AG04449 (cell line): ENCODE measurements around the gene GDF10.
A peak's percentile ranks its signal among the peaks of the same experiment; 100 is the strongest.

Source experiments
- CTCF ChIA-PET: fragments of 350-600 bp; formaldehyde crosslinking; extraction: SDS; loops from one replicate; lab custom pipeline; 2021; ENCODE audit warnings: antibody characterized with exemption; lab: Yijun Ruan, JAX
- POLR2A ChIA-PET: fragments of 400-600, 350-600 bp; formaldehyde crosslinking; extraction: SDS; loops from one replicate; lab custom pipeline; 2020; ENCODE audit warnings: antibody characterized with exemption, inconsistent platforms; lab: Yijun Ruan, JAX
- DNase-seq: peaks from one replicate; pipeline ENCODE4 v3.0.0-alpha.2; 2010; ENCODE audit warnings: low read depth, low spot score
- H3K4me3 ChIP-seq: 2 replicates; pipeline ENCODE4 v1.5.1; 2011; ENCODE audit warnings: low read depth, mild to moderate bottlenecking, control low read depth, low read length
- TF ChIP-seq, protein P1 (sequence below): IDR thresholded peaks from one replicate; pipeline ENCODE4 v1.5.1; 2011; ENCODE audit warnings: mild to moderate bottlenecking, moderate library complexity, low read length, control low read depth, inconsistent platforms; ENCODE audit not compliant: insufficient read depth; ENCODE audit errors: missing control alignments

Gene GDF10

DNA sequence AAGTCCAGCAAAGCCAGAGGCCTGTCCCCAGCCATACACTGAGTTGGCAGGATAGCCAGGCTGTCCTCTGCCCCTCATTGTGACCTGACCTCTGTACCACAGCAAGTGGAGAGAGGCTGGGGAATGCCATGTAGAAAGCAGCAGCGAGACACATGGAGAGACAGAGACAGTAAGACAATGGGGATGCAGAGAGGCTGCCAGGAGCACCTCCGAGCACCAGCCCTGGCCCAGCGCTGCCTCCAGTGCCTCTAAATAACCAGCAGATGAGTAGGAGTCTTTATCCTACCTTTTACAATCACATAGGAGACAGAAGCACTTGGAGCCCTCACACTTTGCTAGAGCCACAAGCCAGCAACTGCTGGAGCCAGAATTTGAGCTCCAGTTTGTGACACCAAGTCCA, 30.4 kb downstream of the GDF10 start:
- H3K4me3 ChIP-seq: no peak overlapping the region
- POLR2A ChIA-PET: no interaction called here
- CTCF ChIA-PET: interaction anchor here (1.3 kb wide), 1 partner anchor 19 kb away, joined by 4 read pairs; no protein-coding TSS in a partner anchor
- TF ChIP-seq, protein P1, sequence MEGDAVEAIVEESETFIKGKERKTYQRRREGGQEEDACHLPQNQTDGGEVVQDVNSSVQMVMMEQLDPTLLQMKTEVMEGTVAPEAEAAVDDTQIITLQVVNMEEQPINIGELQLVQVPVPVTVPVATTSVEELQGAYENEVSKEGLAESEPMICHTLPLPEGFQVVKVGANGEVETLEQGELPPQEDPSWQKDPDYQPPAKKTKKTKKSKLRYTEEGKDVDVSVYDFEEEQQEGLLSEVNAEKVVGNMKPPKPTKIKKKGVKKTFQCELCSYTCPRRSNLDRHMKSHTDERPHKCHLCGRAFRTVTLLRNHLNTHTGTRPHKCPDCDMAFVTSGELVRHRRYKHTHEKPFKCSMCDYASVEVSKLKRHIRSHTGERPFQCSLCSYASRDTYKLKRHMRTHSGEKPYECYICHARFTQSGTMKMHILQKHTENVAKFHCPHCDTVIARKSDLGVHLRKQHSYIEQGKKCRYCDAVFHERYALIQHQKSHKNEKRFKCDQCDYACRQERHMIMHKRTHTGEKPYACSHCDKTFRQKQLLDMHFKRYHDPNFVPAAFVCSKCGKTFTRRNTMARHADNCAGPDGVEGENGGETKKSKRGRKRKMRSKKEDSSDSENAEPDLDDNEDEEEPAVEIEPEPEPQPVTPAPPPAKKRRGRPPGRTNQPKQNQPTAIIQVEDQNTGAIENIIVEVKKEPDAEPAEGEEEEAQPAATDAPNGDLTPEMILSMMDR: no peak
- no peak for DNase-seq

DNA sequence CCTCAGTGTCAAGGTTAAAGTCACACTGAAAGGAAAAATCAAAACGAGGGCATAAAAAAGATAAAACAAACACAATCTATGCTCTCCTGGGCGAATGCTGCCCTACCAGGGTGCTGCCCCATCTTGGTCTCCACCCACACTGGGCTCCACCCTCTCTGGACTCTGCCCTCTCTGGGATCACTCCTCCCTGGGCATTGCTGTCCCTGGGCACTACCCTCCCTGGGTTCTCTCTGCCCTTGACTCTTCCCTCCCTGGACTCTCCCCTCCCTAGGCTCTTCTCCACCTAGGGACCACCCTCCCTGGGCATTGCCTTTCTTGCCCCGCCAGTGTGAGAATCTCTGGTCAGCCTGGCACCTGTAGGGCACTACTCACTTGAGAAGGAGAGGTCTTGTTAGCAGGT, 30.8 kb downstream of the GDF10 start:
- TF ChIP-seq, protein P1: no peak
- H3K4me3 ChIP-seq: no peak overlapping the region
- no peak for DNase-seq
- POLR2A ChIA-PET: no interaction called here
- CTCF ChIA-PET: interaction anchor here (1.3 to 2.1 kb wide), 3 partner anchors 10 to 305 kb away, joined by 4 to 6 read pairs (median 4); no protein-coding TSS in a partner anchor

DNA sequence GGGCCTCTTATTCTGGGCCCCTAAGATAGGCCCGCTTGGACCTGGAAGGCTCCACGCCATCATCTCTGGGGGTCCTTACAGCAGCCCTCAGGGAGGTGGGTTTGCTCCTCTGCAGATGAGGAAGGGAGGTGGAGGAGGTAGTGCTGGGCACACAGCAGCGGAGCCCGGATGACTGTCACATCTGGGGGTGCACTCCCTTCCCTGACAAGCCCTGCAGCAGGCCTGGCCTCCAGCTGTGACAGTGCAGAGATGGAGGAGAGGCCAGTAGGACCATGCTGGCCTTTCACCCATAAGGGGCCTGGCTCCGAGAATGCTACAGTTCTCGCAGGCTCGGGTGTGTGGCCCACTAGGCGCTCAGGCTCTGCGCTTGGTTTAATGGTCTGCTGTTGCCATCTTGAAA, 31.5 kb downstream of the GDF10 start:
- TF ChIP-seq, protein P1: no peak
- CTCF ChIA-PET: interaction anchor here (1.5 to 2.1 kb wide), 2 partner anchors 9 to 306 kb away, joined by 4 to 6 read pairs; no protein-coding TSS in a partner anchor
- no peak overlapping the region for H3K4me3 ChIP-seq
- DNase-seq: no peak
- POLR2A ChIA-PET: no interaction called here

DNA sequence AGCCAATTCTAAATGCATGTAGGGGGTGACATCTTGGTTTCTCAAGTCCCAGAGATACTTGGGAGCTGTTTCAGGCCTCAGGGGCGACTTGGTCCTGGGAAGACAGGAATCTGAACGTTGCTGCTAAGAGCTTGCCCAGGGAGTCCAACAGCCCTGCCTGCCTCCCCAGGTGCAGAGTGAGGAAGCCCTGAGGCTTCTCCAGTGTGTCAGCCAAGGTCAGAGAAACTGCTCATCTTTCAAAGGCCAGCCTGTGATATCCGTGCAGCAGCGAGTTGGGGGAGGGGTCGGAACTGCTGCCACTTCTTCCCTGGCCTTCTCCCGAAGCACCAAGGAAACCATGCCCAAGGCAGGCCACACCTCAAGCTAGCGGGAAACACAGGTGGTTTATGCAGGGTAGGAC, 32.0 kb downstream of the GDF10 start:
- CTCF ChIA-PET: interaction anchor here (0.6 to 2.1 kb wide), 5 partner anchors 9 to 337 kb away, joined by 3 to 6 read pairs (median 4); no protein-coding TSS in a partner anchor
- POLR2A ChIA-PET: no interaction called here
- TF ChIP-seq, protein P1: no peak
- no peak for DNase-seq
- H3K4me3 ChIP-seq: no peak overlapping the region

DNA sequence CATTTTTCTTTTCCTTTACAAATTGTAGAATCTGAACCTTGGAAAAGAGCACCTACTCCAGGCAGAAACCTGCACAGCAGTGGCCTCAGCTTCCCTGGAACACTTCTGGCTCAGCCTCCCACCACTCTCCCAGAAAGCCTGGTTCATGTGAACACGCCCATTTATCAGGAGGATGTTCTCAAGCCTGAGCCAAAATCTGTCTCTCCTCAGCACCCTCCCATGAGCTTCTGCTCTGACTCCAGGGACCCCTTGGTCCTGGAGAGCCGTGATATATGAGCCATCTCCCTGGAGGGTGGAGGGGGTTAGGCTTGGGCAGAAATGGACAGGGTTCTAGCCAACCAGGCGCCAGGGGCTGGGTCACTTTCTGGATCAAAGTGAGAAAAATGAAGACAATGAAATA, 32.4 kb downstream of the GDF10 start:
- no peak for DNase-seq
- TF ChIP-seq, protein P1: no peak
- H3K4me3 ChIP-seq: no peak overlapping the region
- POLR2A ChIA-PET: no interaction called here
- CTCF ChIA-PET: interaction anchor here (0.6 to 2.1 kb wide), 5 partner anchors 9 to 337 kb away, joined by 3 to 6 read pairs (median 4); no protein-coding TSS in a partner anchor

DNA sequence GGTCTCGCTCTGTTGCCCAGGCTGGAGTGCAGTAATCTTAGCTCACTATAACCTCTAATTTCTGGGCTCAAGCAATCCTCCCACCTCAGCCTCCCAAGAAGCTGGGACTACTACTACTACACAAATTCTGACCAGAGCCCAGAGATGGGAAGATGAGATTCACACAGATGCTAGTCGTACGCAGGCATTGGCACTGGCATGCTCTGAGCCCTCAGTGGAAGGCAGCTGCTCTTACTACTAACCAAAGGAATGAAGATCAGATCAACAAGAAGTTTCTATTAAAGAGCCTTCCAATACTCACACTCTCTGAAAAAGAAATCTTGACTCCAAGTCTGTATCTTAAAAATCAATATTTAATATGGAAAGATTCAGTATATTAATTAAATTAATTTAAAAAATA, 32.9 kb downstream of the GDF10 start:
- ChIA-PET POLR2A (no interaction called here), CTCF (interaction anchor here (0.9 to 2.1 kb wide), 5 partner anchors 8 to 338 kb away, joined by 3 to 6 read pairs (median 3); no protein-coding TSS in a partner anchor)
- TF ChIP-seq, protein P1: no peak
- peak; percentile 17 for DNase-seq
- no peak overlapping the region for H3K4me3 ChIP-seq
